OCI-LY7 (cell line): ENCODE measurements around the gene SEC23IP. TPM values are rescaled to one million over a fixed set of nuclear protein-coding genes. Genes with fewer than 3 reads are reported as not detected.

Source experiments
- BruUV-seq: library from RNA; stranded (reverse); fragments of 400-500 nt; replicated peaks from 2 replicates; lab custom pipeline; 2021; lab: Mats Ljungman, UMichigan
- CTCF ChIA-PET: fragments of 300-600 bp; sonication (Branson Sonifier 250); formaldehyde crosslinking; loops from one replicate; lab custom pipeline; 2022; ENCODE audit warnings: antibody characterized with exemption; ENCODE audit not compliant: unreplicated experiment; lab: Charles Lee
- POLR2A ChIA-PET: fragments of 300-600 bp; sonication (Branson Sonifier 250); formaldehyde crosslinking; loops from one replicate; lab custom pipeline; 2022; ENCODE audit warnings: antibody characterized with exemption; lab: Charles Lee
- DNase-seq: peaks from one replicate; pipeline ENCODE4 v3.0.0-alpha.2; 2015; ENCODE audit warnings: low spot score
- H2AFZ ChIP-seq: fragments of 200-600 bp; sonication (generic), shearing (Covaris generic); 2 replicates; pipeline ENCODE4 v1.6.1; 2014; ENCODE audit warnings: mild to moderate bottlenecking, antibody characterized with exemption, low read length, moderate library complexity
- H3K27ac ChIP-seq: fragments of 200-600 bp; sonication (generic); 2 replicates; pipeline ENCODE4 v1.5.1; 2014; ENCODE audit warnings: mixed run types, low read depth, mild to moderate bottlenecking, moderate library complexity, low read length, inconsistent platforms; ENCODE audit not compliant: poor library complexity, severe bottlenecking
- H3K36me3 ChIP-seq: fragments of 200-600 bp; sonication (generic); 2 replicates; pipeline ENCODE4 v1.6.1; 2014; ENCODE audit warnings: mild to moderate bottlenecking, antibody characterized with exemption, low read length, moderate library complexity, mixed read lengths; ENCODE audit not compliant: insufficient read depth
- H3K4me1 ChIP-seq: fragments of 200-600 bp; sonication (generic); 2 replicates; pipeline ENCODE4 v1.5.1; 2014; ENCODE audit warnings: mild to moderate bottlenecking, low read length; ENCODE audit not compliant: insufficient read depth, poor library complexity, severe bottlenecking
- H3K4me2 ChIP-seq: fragments of 200-600 bp; sonication (generic); 2 replicates; pipeline ENCODE4 v1.6.1; 2014; ENCODE audit warnings: mild to moderate bottlenecking, low read length
- H3K4me3 ChIP-seq: fragments of 200-600 bp; sonication (generic); 2 replicates; pipeline ENCODE4 v1.5.1; 2014; ENCODE audit warnings: mild to moderate bottlenecking, low read depth, low read length; ENCODE audit not compliant: poor library complexity, severe bottlenecking
- H3K79me2 ChIP-seq: fragments of 200-600 bp; sonication (generic); 2 replicates; pipeline ENCODE4 v1.6.1; 2016; ENCODE audit warnings: low read depth, mild to moderate bottlenecking, low read length, moderate library complexity, mixed read lengths; ENCODE audit not compliant: insufficient read depth
- H3K9me2 ChIP-seq: fragments of 200-600 bp; sonication (generic); 2 replicates; pipeline ENCODE4 v1.6.1; 2016; ENCODE audit warnings: mild to moderate bottlenecking, low read length, mixed read lengths; ENCODE audit not compliant: insufficient read depth
- H3K9me3 ChIP-seq: fragments of 200-600 bp; sonication (generic); 2 replicates; pipeline ENCODE4 v1.6.1; 2014; ENCODE audit warnings: mild to moderate bottlenecking, mixed run types, low read length, mixed read lengths
- H4K20me1 ChIP-seq: fragments of 200-600 bp; sonication (generic); 2 replicates; pipeline ENCODE4 v1.6.1; 2014; ENCODE audit warnings: mild to moderate bottlenecking, antibody characterized with exemption, low read length, moderate library complexity, mixed read lengths; ENCODE audit not compliant: insufficient read depth
- EZH2phosphoT487 ChIP-seq: fragments of 200-600 bp; sonication (generic); IDR thresholded peaks from 2 replicates; pipeline ENCODE4 v1.6.1; 2018; ENCODE audit warnings: low read depth, borderline replicate concordance, mild to moderate bottlenecking, mixed run types, antibody characterized with exemption, low read length, moderate library complexity, mixed read lengths
- intact Hi-C: fragments of 100-400 bp; cut with micrococcal nuclease; formaldehyde crosslinking; loops from one replicate; pipeline ENCODE4 v1.10.0; 2022; ENCODE audit not compliant: unreplicated experiment
- total RNA-seq, 2 experiments: library from RNA; depleted of rRNA in 1 of 2; stranded (reverse); fragments of >200 nt in 1 of 2; shearing (Covaris generic) in 1 of 2; gene quantifications; 2 replicates each; pipeline ENCODE4 v1.2.3, GENCODE V29; 2014 to 2022
- TF ChIP-seq, protein P1 (sequence below): fragments of 200-600 bp; sonication (generic); conservative IDR thresholded peaks from 2 replicates; pipeline ENCODE4 v1.5.1; 2014; ENCODE audit warnings: mild to moderate bottlenecking, antibody characterized with exemption, low read length, moderate library complexity, mixed read lengths

Gene SEC23IP
- total RNA-seq, 2 experiments from 2014 or later, result 19.9 to 61.3 TPM

DNA sequence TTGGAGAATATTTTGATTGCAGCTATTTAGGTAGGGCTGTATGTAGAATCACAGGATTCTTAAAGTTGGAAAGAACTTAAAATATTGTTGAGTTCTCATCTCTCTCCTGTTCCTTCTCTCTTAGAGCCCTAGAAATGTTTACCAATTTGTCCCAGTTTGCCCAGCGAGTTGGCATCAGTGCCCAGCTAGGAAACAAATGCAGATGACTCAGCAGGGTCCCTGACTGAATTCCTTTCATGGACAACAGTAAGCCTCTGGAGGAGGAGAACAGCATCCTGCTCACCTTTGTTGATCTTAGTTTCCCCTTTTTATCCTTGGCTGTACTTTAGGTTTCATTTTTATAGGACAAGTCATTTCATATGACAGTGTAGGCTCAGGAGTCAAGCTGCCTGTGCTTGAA, 89.3 kb downstream of the SEC23IP start:
- ChIA-PET CTCF (no interaction called here), POLR2A (no interaction called here)
- TF ChIP-seq EZH2phosphoT487, result no peak
- TF ChIP-seq, protein P1, sequence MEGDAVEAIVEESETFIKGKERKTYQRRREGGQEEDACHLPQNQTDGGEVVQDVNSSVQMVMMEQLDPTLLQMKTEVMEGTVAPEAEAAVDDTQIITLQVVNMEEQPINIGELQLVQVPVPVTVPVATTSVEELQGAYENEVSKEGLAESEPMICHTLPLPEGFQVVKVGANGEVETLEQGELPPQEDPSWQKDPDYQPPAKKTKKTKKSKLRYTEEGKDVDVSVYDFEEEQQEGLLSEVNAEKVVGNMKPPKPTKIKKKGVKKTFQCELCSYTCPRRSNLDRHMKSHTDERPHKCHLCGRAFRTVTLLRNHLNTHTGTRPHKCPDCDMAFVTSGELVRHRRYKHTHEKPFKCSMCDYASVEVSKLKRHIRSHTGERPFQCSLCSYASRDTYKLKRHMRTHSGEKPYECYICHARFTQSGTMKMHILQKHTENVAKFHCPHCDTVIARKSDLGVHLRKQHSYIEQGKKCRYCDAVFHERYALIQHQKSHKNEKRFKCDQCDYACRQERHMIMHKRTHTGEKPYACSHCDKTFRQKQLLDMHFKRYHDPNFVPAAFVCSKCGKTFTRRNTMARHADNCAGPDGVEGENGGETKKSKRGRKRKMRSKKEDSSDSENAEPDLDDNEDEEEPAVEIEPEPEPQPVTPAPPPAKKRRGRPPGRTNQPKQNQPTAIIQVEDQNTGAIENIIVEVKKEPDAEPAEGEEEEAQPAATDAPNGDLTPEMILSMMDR, result no peak
- Histone ChIP-seq H4K20me1 (no peaks in the 10 kb centered on the region), H3K4me3 (no peak overlapping the region), H3K4me2 (no peak overlapping the region), H3K27ac (no peak overlapping the region), H3K9me2 (no peaks in the 10 kb centered on the region), H3K36me3 (no peaks in the 10 kb centered on the region), H3K9me3 (no peaks in the 10 kb centered on the region), H3K4me1 (no peaks in the 10 kb centered on the region), H2AFZ (no peak overlapping the region), H3K79me2 (no peaks in the 10 kb centered on the region)
- no peak for DNase-seq
- BruUV-seq, result no TSS peak
- intact Hi-C loops, result no loop called here

DNA sequence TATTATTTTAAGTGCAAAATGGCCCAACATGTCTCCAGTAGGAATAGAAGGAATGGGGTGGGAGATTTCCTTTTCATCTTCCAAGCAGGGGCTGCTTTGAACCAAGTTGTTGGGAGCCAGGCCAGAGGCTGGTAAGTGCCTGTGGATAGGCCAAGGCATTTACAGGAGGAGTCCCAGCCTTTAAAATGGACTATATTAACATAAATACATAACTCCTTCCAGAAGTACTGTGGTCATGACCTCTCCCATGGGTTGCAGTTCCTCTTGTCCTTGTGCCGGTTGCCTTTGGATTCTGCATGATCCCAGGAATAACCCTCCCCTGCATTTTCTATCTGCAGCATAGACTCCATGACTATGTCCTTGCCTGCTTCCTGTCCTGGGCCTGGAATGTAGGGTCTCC, 95.8 kb downstream of the SEC23IP start:
- no peaks in the 10 kb centered on the region for H3K4me1 ChIP-seq
- H3K4me2 ChIP-seq, result no peak overlapping the region
- H3K9me3 ChIP-seq, result no peaks in the 10 kb centered on the region
- no peaks in the 10 kb centered on the region for H3K36me3 ChIP-seq
- no peak for DNase-seq
- no peak overlapping the region for H2AFZ ChIP-seq
- intact Hi-C loops, result no loop called here
- no TSS peak for BruUV-seq
- ChIA-PET POLR2A (no interaction called here), CTCF (no interaction called here)
- H3K27ac ChIP-seq, result no peak overlapping the region
- no peaks in the 10 kb centered on the region for H3K9me2 ChIP-seq
- H4K20me1 ChIP-seq, result no peaks in the 10 kb centered on the region
- no peak overlapping the region for H3K4me3 ChIP-seq
- TF ChIP-seq, protein P1, result no peak
- no peak for TF ChIP-seq EZH2phosphoT487
- H3K79me2 ChIP-seq, result no peaks in the 10 kb centered on the region

DNA sequence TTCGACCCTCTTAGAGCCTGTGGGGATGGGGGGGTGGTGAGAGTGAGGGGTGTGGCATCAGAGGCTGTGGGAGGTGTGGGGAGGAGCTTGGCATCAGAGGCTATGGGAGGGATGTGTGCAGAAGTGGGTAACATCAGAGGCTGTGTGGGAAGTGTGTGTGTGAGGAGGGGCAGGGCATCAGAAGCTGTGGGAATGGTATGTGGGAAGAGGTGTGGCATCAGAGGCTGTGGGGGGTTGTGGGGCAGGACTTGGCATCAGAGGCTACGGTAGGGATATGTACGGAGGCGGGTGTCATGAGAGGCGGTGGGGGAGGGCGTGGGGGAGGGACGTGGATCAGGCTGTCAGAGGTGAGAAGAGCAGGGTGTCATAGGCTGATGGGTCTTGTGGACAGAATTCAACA, 97.4 kb downstream of the SEC23IP start:
- CTCF ChIA-PET, result no interaction called here
- intact Hi-C loops, result no loop called here

More for the DNA sequence above, 97.4 kb downstream of the SEC23IP start:
- Histone ChIP-seq H3K36me3 (no peaks in the 10 kb centered on the region), H3K9me2 (no peaks in the 10 kb centered on the region), H3K4me3 (no peak overlapping the region), H2AFZ (no peak overlapping the region), H3K79me2 (no peaks in the 10 kb centered on the region), H4K20me1 (no peaks in the 10 kb centered on the region), H3K4me2 (no peak overlapping the region), H3K9me3 (no peaks in the 10 kb centered on the region), H3K4me1 (no peaks in the 10 kb centered on the region), H3K27ac (no peak overlapping the region)
- no peak for TF ChIP-seq EZH2phosphoT487
- no peak for DNase-seq
- POLR2A ChIA-PET, result no interaction called here
- BruUV-seq, result no TSS peak
